CD4-positive, alpha-beta T cell treated with Interleukin-17A for 4 hours (primary cell): ENCODE results near the gene CEP162.
"Not testable (repeated sequence)": the region's sequence is repeated elsewhere in the genome, so short reads cannot be mapped to it uniquely, and the experiment has no call there.

Experiments
- DNase-seq: peaks from one replicate; pipeline ENCODE4 v3.0.0-alpha.2; 2020; ENCODE audit warnings: mixed read lengths

CEP162 gene

GRCh38 chr6:84086545-84087429, 140.7 kb downstream of the CEP162 start:
- no peak for DNase-seq

GRCh38 chr6:84086056-84086455, 141.4 kb downstream of the CEP162 start:
- DNase-seq: no peak

DNA sequence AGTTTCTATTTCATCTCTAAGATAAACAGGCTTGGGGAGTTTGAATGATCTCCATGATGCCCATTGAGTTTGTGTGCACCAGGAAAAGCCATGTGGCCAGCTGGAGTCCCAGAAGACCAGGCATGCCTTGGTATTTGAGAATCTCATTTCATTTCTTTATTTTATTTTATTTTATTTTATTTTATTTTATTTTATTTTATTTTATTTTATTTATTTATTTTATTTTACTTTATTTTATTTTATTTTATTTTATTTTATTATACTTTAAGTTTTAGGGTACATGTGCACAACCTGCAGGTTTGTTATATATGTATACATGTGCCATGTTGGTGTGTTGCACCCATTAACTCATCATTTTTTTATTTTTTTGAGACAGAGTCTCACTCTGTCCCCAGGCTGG, 142.7 kb downstream of the CEP162 start:
- DNase-seq: not testable (repeated sequence)

DNA sequence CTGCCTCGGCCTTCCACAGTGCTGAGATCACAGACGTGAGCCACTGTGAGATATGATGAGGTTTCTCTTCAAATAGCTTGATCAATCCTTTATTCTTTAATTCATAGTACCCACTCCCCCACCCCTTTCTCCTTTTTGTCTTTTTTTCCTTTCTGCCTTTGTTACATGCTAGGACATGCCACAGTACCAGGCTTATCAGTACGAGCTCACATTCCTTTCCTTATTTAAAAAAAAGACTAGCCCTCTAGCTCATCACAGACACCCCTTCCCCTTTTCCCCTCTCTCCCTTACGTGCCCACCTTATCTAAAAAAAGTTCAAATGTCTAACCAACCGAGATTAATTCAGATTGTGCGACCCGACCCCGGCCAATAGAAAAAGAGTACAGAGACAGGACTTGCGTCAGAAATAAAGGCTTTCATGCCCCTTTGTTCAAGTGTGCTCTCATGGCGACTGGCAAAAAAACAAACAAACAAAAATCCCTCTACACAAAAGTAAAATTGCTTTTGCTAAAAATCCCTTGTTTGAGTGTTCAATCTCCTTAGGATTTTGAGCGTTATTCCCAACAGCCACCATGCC, 144.7 kb downstream of the CEP162 start:
- DNase-seq: no peak

DNA sequence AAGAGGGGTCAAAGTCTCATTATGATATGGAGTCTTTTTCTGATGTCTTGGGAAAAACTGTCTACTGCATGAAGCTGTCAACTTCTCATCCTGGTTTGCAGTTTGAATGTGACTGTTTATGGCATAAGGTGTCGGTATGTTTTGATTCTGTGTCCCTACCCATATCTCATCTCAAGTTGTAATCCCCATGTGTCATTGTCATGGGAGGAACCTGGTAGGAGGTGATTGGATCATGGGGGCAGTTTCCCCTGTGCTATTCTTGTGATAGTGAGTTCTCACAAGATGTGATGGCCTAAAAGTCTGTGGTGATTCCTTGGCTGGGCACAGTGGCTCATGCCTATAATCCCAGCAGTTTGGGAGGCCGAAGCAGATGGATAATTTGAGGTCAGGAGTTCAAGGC, 146.2 kb downstream of the CEP162 start:
- no peak for DNase-seq

GRCh38 chr6:84078335-84078734, 149.1 kb downstream of the CEP162 start:
- DNase-seq: no peak

DNA sequence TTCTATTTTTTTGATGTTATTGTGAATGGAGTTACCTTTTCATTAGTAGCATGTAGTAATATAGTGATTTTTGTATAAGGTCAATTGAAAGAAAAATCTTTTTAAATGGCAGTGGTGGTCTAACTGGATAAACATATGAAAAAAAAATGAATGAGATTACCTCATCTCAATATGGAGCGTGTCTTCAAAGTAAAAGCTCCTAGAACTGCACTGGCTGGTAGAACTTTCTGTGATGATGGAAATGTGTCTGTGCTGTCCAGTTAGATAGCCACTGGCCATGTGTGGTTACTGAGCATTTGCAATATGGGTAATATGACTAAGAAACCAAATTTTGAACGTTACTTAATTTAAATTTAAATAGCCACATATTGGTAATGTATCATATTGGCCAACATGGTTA, 149.8 kb downstream of the CEP162 start:
- DNase-seq: no peak

- no peak for DNase-seq
These were observed 152.3 kb downstream of the CEP162 start for GRCh38 chr6:84074988-84075781.
